Hematopoietic multipotent progenitor cell (in vitro differentiated cells): ENCODE results near the gene LGALS1. TPM values are rescaled to one million over a fixed set of nuclear protein-coding genes. Genes with fewer than 3 reads are reported as not detected.

Experiments
- DNase-seq, 3 donors: peaks; one replicate each; pipeline ENCODE4 v3.0.0-alpha.2; 2011 to 2015; ENCODE audit warnings: low read depth in 2 of 3, low spot score in 2 of 3
- total RNA-seq: library from RNA; depleted of rRNA; stranded (reverse); fragments of >200 nt; gene quantifications from one replicate; pipeline ENCODE4 v1.2.3, GENCODE V29; 2012

The LGALS1 gene
- total RNA-seq = 346 TPM

DNA sequence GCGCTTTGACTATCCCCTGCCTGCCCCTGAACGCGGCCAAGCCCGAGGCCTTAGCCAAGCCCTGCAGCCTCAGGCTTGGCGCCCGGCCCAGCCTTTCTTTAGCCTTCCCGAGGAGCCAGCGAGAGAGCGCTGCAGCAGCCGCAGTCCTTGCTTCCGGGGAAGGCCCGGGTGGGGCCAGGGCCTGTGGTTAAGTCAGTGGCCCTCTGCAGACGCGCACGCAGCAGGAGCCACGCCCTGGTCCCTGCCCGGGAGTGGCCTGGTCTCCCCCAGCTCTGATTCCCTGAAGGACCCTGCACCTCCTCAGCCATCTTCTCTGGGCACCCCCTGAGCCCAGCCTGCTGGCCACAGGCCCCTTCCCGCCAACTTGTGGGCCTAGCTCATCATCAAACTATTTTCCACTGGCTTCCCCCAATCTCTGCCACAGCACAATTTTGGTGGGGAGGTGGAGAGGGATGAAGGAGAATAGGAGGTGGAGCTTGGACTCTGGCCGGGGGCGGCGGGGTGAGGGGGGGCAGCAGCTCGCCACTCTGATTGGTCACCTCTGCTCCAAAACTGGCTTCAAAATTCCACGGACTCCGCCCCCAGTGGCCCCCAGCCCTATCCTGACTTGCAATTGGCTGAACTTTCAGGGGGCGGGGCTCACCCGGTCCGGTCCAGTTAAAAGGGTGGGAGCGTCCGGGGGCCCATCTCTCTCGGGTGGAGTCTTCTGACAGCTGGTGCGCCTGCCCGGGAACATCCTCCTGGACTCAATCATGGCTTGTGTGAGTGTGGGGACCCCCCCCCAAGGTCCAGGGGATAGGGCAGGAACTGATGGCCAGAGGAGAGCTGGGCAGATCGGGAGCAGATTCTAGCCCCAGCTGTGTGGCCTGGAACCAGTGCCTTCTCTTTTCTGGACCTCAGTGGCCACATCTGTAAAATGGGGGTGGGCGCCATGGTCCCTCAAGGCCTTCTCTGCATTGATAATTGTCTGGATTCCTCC is at the start of gene LGALS1:
LGALS1 (plus strand) TSS at position 686 of the 979 bp plus-strand sequence; CDS start at position 753, 67 bp downstream.
- peak in 2 of 3 donors; percentile 77 for DNase-seq

DNA sequence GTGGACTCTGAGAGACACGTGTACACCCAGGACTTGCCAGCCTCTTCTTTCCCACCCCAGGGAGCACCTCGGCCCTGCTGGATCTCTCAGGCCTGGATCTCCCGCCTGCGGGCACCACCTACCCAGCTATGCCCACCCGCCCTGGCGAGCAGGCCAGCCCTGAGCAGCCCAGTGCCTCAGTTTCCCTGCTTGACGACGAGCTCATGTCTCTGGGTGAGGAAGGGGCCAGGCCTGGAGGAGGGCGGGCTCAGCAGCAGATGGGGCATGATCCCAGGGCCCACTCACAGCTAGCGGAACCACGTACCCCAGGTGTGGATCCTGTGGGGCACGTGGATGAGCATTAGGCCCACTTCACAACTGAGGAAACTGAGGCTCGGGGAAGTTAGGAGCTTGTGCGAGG is 49.7 kb upstream of the LGALS1 start:
- no peak for DNase-seq

DNA sequence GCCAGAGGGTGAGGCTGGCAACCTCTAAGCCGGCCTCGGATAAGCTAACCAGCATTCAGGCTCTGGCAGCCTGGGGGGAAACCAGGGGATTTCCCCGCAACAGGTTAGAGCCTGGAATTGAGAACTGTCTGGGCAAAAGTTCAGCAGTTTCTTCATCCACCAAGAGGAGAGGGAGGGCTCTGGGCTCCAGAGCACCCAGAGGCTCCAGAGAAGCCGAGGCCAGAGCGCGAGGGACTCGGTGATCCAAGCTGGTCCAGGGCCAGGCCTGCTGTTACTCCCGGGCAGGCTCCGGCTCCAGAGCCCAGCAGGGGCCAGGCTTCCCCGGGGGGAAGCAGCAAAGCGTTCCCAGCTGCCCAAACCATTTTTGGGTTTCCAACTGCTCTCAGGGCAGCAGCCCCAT is 49.3 kb upstream of the LGALS1 start:
- DNase-seq = no peak

DNA sequence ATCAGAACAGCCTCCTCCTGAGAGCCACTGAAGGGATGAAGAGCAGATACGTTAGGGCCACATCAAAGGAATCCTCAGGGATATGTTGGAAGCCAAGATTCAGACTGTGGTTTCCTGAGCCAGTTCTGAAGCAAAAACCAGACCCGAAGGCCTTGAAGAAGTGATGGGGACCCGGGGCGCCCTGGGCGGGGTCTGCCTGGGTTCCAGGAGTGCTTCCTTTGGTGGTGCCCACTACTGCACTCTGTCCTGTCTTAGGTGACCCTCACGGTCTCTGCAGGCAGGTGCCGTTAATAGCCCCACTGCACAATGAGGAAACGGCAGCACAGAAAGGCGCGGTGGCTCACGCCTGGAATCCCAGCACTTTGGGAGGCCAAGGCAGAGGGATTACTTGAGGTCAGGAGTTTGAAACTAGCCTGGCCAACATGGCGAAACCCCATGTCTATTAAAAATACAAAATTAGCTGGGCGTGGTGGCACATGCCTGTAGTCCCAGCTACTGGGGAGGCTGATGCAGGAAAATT is 48.8 kb upstream of the LGALS1 start:
- no peak for DNase-seq

DNA sequence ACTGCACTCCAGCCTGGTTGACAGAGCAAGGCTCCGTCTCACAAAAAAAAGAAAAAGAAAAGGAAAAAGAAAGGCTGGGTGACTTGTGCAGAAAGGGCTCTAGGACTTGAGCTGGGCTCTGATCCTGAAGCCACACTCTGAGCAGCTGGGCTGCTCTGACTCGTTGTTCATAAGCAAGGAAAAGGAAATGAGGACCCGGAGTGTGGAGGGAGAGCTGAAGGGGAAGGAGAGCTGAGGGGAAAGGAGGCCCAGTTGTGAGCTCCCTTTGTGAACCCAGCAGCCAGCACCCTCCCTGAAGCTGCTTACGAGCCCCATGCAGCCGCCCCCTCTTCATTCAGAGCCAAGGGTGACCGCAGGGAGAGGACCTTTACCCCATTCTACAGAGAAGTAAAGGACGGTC is 48.3 kb upstream of the LGALS1 start:
- DNase-seq = no peak

DNA sequence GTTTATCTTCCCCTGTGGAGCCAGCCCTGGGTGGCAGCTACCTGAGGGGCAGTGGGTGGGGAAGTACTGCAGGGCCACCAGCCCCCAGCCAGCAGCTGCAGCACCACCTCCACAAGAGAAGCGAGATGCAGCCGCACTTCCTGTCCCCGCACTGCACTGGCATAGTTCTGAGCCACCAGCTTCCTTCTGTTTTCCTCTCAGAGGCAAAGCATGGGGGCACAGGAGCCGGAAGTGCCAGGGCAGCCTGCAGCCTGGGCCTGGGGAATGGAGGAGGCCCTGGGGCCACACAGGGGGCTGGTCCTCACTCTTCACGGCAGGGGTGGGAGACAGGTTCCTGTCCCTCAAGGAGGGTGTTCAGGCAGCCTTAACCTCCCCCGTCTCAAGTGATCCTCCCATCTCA is 47.9 kb upstream of the LGALS1 start:
- DNase-seq = peak in 1 of 3 donors; percentile 62

DNA sequence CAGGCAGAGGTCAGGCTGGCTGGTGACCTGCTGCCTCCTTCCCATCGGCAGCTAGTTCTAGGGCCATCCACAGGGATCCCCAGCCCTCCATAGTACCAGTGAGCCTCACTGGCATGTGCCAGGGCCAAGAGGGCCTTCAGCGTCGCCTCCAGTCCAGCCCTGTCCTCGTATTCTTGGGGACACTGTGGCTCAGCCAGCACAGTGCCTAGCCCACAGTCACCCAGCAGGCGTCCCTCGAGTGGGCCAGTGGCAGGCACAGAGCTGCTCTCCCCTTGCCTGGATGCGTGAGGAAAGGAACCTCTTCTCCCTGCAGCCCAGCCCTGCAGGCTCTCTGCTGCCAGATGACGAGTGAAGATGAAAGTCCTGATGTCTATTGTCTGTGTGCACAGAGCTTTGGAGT is 46.6 kb upstream of the LGALS1 start:
- DNase-seq = no peak

DNA sequence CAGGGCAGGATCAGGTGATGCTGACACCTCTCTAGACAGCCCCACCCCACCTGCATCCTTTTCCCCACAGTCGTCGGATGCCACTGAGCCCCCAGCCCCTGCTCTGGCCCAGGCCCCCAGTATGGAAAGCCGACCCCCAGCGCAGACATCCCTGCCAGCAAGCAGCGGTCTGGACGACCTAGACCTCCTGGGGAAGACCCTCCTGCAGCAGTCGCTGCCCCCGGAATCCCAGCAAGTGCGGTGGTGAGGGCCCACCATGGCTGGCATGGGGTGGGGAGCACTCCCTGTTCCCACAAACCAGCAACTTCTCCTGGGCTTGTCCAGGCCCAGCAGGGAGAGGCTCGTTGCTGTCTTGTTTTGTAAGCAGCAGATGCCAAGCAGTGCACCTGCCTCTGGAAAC is 45.5 kb upstream of the LGALS1 start:
- DNase-seq = no peak

DNA sequence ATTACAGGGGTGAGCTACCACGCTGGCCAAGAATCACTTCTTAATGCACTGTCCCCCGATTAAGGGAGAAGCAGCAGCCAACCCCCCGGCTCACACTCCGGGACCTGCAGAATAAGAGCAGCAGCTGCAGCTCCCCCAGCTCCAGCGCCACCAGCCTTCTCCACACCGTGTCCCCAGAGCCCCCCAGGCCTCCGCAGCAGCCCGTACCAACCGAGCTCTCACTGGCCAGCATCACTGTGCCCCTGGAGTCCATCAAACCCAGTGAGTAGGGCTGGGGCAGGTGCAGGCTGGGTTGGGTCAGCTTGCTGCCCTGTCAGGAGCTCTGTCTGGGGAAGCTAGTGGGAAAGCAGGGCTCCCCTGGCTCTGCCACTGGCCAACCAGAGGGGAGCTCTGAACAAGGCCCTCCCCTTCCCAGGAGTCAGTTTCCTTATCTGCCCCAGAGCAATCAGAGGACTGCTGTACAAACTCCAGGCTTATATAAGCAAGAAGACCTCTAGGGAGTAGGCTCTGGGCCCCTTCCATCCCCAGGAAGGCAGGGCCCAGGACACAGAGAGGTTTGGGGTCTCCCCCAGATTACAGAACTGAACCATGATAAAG is 44.5 kb upstream of the LGALS1 start:
- DNase-seq = no peak

DNA sequence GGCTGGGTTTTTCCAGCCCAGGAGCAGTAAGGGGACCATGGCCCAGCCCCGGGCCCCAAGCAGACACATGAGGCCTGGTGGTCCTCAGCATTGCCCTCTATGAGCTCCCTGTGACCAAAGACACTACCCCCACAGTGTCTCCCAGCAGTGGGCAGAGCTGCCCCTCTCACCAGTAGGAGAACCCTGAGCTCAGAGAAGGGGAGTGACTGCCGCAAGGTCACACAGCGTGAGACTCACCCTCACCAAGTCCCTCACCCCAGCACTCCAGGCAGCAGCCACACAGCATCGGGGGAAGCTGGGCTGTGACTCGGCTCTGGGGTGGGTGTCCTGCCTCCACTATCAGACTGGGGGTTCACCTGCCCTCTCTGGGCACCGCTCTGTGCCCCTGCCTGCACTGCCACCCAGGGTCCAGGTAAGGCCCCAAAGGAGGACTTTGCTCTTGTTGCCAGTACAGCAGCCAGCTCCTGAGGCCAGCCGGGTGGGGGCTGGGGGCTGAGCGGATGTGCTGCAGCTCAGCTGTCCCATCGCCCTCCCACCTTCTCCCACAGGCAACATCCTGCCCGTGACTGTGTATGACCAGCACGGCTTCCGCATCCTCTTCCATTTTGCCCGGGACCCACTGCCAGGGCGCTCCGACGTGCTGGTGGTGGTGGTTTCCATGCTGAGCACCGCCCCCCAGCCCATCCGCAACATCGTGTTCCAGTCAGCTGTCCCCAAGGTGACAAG is 43.8 kb upstream of the LGALS1 start:
- DNase-seq = no peak

DNA sequence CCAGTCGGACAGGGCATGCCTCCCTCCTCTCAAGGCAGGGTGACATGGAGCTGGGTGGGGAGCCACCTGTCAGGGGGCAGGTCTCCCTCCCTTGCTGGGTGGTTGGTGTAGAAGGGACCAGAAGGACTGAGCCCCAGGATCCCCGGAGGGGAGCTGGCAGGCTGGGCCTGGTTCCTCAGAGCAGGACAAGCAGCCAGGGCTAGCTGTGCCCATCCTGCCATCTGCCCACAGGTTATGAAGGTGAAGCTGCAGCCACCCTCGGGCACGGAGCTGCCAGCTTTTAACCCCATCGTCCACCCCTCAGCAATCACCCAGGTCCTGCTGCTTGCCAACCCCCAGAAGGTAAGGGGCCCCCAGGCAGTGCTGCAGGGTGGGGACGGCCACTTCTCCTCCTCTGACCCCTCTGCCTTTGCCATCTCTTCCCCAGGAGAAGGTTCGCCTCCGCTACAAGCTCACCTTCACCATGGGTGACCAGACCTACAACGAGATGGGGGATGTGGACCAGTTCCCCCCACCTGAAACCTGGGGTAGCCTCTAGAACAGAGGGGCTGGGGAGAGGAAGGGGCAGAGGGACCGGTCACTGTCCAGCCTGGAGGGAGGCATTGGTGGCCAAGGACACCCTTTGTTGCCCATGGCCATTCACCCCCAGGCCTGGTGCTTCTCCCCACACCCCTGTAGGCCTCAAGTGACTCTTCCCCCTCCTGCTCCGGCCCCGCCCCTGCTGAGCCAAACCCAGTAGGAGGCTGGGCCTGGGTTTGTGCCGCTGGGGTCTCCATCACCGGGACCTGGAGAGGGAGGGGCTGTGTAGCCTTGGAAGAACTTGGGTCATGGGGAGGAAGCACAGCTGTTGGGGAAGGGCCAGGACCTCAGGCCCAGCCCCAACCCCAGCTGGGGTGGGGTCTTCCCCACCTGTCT is 43.0 kb upstream of the LGALS1 start:
- no peak for DNase-seq

DNA sequence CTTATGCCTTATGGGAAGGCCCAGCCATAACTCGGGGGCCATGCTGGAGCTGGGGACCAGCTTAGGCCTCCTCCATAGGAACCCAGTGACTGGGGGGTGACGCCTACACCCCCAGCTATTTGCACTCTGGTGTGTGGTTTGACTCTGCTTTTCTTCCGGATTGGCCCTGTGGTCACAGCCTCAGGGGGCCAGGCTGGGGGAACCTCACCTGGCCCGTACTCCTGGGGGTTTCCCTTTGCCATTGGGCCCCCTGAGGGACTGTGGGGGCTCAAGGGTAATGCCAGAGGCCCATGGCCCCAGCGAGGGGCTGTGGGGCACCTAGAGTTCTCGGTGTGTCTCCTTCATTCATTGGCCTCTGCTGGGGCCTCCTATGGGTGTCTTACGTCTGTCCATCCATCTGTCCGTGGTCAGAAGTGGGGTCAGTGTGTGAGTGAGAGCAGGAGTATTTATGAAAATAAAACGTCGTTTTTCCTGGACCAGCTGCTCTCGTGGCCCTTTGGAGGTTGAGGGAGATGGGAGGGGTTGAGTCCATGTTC is 42.3 kb upstream of the LGALS1 start:
- peak in 2 of 3 donors; percentile 61 to 75 for DNase-seq

DNA sequence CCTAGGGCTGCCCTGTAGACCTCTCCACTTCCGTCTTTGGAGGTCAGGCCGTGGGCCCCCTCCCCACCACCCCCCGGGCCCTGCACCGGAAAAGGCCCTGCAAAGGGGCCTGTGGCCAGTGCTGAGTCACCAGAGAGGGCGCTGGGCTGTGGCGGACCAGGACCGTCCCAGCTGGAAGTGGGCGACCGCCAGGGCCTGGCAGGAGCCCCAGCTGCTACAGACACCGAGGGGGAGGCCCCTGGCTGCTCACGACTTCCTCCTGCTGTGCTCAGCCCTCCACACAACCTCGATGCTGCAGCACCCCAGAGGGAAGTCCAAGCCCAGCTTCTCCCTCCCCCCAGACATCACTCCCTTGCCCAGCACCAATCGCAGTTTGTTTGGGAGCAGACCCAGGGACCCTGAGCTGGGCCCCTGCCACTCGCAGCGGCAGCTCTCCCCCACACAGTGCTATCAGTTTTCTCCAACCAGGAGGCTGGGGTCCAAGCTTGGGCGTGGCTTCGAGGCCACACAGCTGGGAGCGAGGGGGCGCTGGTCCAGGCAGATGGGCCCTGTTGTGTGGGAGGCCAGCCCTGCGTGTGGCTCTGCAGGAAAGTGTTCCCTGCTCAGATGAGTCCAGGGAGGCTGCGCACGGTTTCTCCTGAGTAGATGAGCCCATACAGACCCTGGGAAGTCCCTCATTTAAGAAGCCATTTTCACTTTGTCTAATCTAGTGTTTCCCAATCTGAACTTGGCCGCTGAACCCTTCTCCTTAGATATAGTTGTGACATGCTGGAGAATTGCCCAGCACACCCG is 41.6 kb upstream of the LGALS1 start:
- DNase-seq = peak in 2 of 3 donors; percentile 86 to 90

DNA sequence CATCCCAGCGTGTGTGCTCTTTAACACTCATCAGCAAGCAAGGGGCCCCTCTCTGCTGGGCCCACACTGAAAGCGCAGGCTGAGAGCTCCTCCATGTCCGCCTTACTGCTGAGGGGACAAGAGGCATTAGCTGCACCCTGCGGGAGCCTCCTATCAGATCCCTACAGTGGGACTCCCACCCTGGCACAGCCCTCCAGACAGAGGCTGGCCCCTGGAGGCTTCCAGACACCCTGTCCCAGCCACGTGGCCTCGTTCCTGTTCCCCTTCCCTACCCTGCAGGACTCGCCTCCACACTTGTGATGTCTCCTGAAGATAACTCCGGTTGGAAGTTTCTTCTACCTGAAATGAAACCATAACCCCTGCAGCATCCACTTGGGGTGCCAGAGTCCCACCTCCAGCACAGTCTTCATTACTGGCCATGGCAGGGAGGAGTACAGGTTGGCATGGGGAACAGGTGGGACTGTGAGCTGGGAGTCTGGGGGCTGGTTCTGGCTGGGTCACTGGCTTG is 41.0 kb upstream of the LGALS1 start:
- DNase-seq = peak in 1 of 3 donors; percentile 35

DNA sequence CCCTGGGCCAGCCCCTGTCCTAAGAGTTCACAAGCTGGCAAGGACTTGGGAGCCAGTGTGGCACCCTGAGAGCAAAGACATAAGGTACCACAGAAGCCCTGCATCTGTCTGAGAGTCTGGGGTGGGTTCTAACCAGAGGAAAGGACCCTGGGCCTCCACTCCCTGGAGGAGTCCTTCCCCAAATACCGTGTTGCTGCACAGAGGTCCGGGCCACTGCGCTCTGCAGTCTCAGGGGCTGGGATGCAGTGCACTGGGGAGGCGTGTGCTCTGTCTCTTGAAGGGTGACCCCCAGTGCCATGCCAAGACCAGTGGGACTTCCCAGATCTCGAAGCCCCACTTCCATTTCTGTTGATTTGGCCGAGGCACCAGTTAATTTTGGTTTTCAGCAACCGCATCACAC is 40.3 kb upstream of the LGALS1 start:
- DNase-seq = no peak

DNA sequence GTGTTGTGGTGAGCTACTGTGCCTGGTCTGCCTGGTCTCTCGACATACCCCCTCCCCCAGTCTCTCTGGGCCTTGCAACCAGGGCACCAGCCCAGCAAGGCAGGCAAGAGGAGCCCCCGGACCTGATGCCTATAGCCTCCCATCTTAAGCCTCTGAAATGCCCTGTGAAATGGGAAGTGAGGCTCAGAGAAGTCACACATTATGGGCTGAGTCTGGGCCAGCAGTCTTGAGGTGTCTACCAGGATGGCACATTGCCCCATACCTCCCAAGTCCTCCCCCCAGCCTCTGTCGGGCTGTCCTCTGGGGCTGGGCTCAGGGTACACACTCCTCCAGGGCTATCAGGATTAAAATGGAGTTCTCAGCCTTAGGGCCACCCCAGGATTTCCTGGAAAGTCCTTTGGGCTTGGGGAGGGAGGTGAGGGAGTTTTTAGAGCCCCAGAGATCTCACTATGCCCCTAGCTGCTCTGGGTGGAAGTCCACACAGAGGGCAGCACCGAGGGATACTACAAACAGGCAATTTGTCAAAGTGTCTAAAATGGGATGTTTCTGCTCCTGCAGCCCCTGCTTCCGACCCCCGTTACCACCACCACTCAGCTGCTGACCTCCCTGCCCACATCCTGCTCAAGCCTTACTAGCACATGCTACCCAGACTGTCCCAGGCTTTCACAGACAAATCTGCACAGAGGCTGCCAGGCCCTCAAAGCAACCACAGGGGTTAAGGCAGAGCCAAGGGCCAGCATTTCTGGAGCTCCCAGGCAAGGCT is 39.1 kb upstream of the LGALS1 start:
- peak in 2 of 3 donors; percentile 62 to 77 for DNase-seq

DNA sequence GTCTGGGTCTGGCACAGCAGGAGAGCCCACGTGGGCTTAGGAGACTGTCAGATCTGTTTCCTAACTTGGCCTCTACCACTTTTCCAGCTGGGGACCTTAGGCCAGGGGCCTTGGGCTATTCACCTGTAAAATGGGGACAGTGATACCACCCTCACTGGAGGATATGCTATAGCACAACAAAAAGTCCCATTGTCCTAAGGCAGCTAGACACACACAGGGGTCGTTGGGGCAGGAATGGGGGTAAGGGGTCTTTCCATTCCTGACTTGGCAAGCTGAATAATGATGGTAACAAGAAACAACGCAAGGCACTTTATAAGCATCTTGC is 38.5 kb upstream of the LGALS1 start:
- DNase-seq = no peak

DNA sequence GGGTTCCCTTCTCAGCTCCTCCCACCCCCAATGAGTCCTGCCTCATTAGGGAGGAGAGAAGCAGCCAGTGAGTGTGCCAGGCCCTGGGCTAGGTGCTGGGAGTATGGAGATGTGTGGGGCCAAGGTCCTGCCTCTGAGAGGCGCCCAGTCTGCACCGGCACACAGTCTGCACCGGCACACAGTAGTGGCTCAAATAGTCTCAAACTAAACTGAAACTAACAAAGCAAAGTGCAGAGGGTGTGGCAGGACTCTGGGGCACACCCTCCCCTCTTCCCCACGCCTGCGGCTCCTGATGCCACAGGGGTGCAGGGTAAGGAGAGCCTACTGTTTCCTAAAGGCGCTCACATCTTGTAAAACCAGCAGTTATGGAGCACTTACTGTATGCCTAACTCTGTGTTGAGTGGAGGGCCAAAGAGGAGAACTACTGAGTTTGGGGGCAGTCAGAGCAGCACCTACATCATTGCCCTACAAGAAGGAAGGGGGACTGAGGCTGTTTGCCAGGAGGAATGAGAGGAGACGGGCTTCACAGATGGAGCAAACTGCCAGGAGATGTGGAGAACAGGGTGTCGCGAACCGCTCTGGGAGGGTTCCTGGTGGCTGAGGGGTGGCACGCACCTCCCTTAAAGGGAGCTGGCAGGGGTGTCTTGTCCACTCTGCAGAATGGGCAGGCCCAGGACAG is 36.9 kb upstream of the LGALS1 start:
- DNase-seq = no peak
